ENCODE results near the gene PMEPA1. TPM values are rescaled to one million over a fixed set of nuclear protein-coding genes. Genes with fewer than 3 reads are reported as not detected.
A peak's percentile ranks its signal among the peaks of the same experiment; 100 is the strongest.

PMEPA1 gene
- polyA plus RNA-seq, 10 donors: 15.2 to 31.8 (median 20.6) TPM

- no peak for DNase-seq
Measured at GRCh38 chr20:57738484-57738883, 28.7 kb upstream of the PMEPA1 start.

- DNase-seq: no peak
Measured at GRCh38 chr20:57738053-57738452, 28.2 kb upstream of the PMEPA1 start.

- no peak for DNase-seq
Measured at GRCh38 chr20:57737349-57737748, 27.5 kb upstream of the PMEPA1 start.

GRCh38 chr20:57736738-57737347 lies 27.0 kb upstream of the PMEPA1 start:
- no peak for DNase-seq

- DNase-seq: no peak
Measured at GRCh38 chr20:57735831-57736737, 26.3 kb upstream of the PMEPA1 start.

- no peak for DNase-seq
Measured at GRCh38 chr20:57734754-57735153, 24.9 kb upstream of the PMEPA1 start.

- DNase-seq: no peak
Measured at GRCh38 chr20:57732226-57732625, 22.4 kb upstream of the PMEPA1 start.

- DNase-seq: no peak
Measured at GRCh38 chr20:57728762-57729161, 18.9 kb upstream of the PMEPA1 start.

- DNase-seq: no peak
Measured at GRCh38 chr20:57727863-57728262, 18.0 kb upstream of the PMEPA1 start.

- DNase-seq: no peak
Measured at GRCh38 chr20:57725636-57726035, 15.8 kb upstream of the PMEPA1 start.

GRCh38 chr20:57724610-57725405 lies 15.0 kb upstream of the PMEPA1 start:
- no peak for DNase-seq

GRCh38 chr20:57723816-57724215 lies 14.0 kb upstream of the PMEPA1 start:
- DNase-seq: no peak

- no peak for DNase-seq
Measured at GRCh38 chr20:57719951-57720350, 10.1 kb upstream of the PMEPA1 start.

- DNase-seq: peak; percentile 96 to 98 (median 98)
Measured at GRCh38 chr20:57718490-57719009, 8.7 kb upstream of the PMEPA1 start.

- no peak for DNase-seq
Measured at GRCh38 chr20:57717797-57718196, 8.0 kb upstream of the PMEPA1 start.

GRCh38 chr20:57716901-57717300 lies 7.1 kb upstream of the PMEPA1 start:
- no peak for DNase-seq

GRCh38 chr20:57716202-57716601 lies 6.4 kb upstream of the PMEPA1 start:
- no peak for DNase-seq

GRCh38 chr20:57715268-57715904 lies 5.6 kb upstream of the PMEPA1 start:
- no peak for DNase-seq

GRCh38 chr20:57714409-57715267 lies 4.8 kb upstream of the PMEPA1 start:
- DNase-seq: no peak

GRCh38 chr20:57713951-57714350 lies 4.1 kb upstream of the PMEPA1 start:
- no peak for DNase-seq

- no peak for DNase-seq
Measured at GRCh38 chr20:57713505-57713903, 3.7 kb upstream of the PMEPA1 start.
